ENCODE results near the gene RYR2.
A peak's percentile ranks its signal among the peaks of the same experiment; 100 is the strongest.

Gene RYR2

DNA sequence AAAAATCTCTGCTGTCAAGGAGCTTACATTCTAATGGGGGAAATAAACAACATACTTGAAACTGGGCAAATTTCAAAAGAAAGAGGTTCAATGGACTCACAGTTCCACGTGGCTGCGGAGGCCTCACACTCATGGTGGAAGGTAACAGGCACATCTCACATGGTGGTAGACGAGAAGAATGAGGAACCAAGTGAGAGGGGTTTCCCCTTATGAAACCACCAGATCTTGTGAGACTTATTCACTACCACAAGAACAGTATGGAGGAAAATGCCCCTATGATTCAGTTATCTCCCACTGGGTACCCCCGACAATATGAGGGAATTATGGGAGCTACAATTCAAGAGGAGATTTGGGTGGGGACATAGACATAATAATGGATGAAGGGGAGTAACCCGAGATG lies 622.4 kb downstream of the RYR2 start:
- no peak overlapping the region for H3K4me3 ChIP-seq (ENCODE audit: low read depth, low read length)
- H3K27me3 ChIP-seq (ENCODE audit: insufficient read depth, low read length) = no peaks in the 10 kb centered on the region
- no peak overlapping the region for H3K27ac ChIP-seq (ENCODE audit: low read depth, low read length)
- H4K8ac ChIP-seq (ENCODE audit: low read depth, low read length) = no peak overlapping the region
- H3K4me1 ChIP-seq (ENCODE audit: control insufficient read depth in 1 of 2, insufficient read depth in 2 of 2, low read length in 2 of 2) = no peaks in the 10 kb centered on the region
- no peak overlapping the region for H3K18ac ChIP-seq (ENCODE audit: low read length)
- H3K36me3 ChIP-seq (ENCODE audit: control insufficient read depth in 1 of 2, insufficient read depth in 2 of 2, low read length in 2 of 2) = peaks cover 0 to 2% of the 10 kb centered on the region in 2 experiments
- no peak overlapping the region for H2BK5ac ChIP-seq (ENCODE audit: low read depth, low read length, poor library complexity)
- no peak overlapping the region for H4K12ac ChIP-seq (ENCODE audit: low read depth, low read length)
- no peak overlapping the region for H2BK120ac ChIP-seq (ENCODE audit: insufficient read depth, low read length, poor library complexity)
- H2AK5ac ChIP-seq (ENCODE audit: low read length) = no peak overlapping the region
- H3K23ac ChIP-seq (ENCODE audit: low read length) = no peak overlapping the region
- no peak overlapping the region for H3K14ac ChIP-seq (ENCODE audit: low read length)
- H3K9me3 ChIP-seq (ENCODE audit: insufficient read depth, low read depth, low read length) = no peaks in the 10 kb centered on the region
- DNase-seq = peak in 1 of 2 donors; percentile 6
- H3K79me2 ChIP-seq (ENCODE audit: control insufficient read depth, insufficient read depth, low read length, poor library complexity) = no peaks in the 10 kb centered on the region
- H3K4me2 ChIP-seq (ENCODE audit: low read length) = no peak overlapping the region
- no CpG with 5 or more reads among the region's 5 CpGs for WGBS (ENCODE audit: extremely low coverage, insufficient coverage, insufficient read length)
- H3K4ac ChIP-seq (ENCODE audit: low read depth, low read length) = no peak overlapping the region
- no peak overlapping the region for H2BK12ac ChIP-seq (ENCODE audit: low read length)
- H2AFZ ChIP-seq (ENCODE audit: insufficient read depth, low read length, poor library complexity) = no peak overlapping the region
- no peaks in the 10 kb centered on the region for H3K79me1 ChIP-seq (ENCODE audit: low read length)
- no peak overlapping the region for H3K9ac ChIP-seq (ENCODE audit: low read length)
- H4K91ac ChIP-seq (ENCODE audit: low read depth, low read length) = no peak overlapping the region

DNA sequence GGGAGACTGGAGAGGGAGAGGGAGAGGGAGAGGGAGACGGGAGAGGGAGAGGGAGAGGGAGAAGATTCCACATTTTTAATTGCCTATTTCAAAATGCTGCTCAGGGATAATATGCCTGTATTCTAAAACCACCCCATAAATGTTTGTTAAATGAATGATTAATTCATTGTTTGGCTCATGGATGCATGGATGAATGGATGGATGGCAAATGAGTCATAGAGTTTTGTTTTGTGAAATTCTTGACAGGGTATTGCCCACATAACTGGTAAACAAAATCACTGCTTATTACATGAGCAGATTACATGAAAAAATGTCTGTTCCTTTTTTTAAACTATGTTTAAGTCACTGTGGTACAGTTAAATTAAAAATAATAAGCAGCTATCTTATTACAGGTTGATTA lies 628.3 kb downstream of the RYR2 start:
- Histone ChIP-seq H3K4me1 (ENCODE audit: control insufficient read depth in 1 of 2, insufficient read depth in 2 of 2, low read length in 2 of 2) (no peaks in the 10 kb centered on the region), H2BK120ac (ENCODE audit: insufficient read depth, low read length, poor library complexity) (no peak overlapping the region), H2AK5ac (ENCODE audit: low read length) (no peak overlapping the region), H3K27me3 (ENCODE audit: insufficient read depth, low read length) (no peaks in the 10 kb centered on the region), H3K36me3 (ENCODE audit: control insufficient read depth in 1 of 2, insufficient read depth in 2 of 2, low read length in 2 of 2) (no peaks in the 10 kb centered on the region), H3K23ac (ENCODE audit: low read length) (no peak overlapping the region), H3K14ac (ENCODE audit: low read length) (no peak overlapping the region), H4K91ac (ENCODE audit: low read depth, low read length) (no peak overlapping the region), H3K27ac (ENCODE audit: low read depth, low read length) (no peak overlapping the region), H4K8ac (ENCODE audit: low read depth, low read length) (no peak overlapping the region), H3K18ac (ENCODE audit: low read length) (no peak overlapping the region), H3K79me2 (ENCODE audit: control insufficient read depth, insufficient read depth, low read length, poor library complexity) (no peaks in the 10 kb centered on the region), H2AFZ (ENCODE audit: insufficient read depth, low read length, poor library complexity) (no peak overlapping the region), H3K9me3 (ENCODE audit: insufficient read depth, low read depth, low read length) (no peaks in the 10 kb centered on the region), H3K4me3 (ENCODE audit: low read depth, low read length) (no peak overlapping the region), H3K9ac (ENCODE audit: low read length) (no peak overlapping the region), H3K4ac (ENCODE audit: low read depth, low read length) (no peak overlapping the region), H4K12ac (ENCODE audit: low read depth, low read length) (no peak overlapping the region), H3K4me2 (ENCODE audit: low read length) (no peak overlapping the region), H2BK12ac (ENCODE audit: low read length) (no peak overlapping the region), H3K79me1 (ENCODE audit: low read length) (no peaks in the 10 kb centered on the region), H2BK5ac (ENCODE audit: low read depth, low read length, poor library complexity) (no peak overlapping the region)
- DNase-seq = no peak
- no CpG with 5 or more reads among the region's 1 CpG for WGBS (ENCODE audit: extremely low coverage, insufficient coverage, insufficient read length)

DNA sequence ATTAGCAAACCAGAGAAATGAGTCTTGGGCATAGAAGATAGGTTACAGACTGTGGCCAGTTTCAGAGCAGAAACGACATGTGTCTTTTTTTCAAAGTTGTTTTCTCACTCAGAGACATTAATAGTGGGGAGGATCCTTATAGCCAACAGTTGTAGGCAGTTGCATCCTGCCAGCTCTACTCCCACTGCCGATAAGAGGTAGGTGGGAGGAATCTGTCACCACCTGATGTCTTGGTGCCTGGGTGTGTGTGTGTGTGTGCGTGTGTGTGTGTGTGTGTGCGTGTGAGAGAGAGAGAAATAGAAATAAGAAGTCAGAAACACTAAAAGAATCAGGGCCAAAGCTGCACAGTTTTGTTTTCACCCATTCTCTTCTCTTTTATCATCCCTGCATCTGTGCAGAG lies 629.3 kb downstream of the RYR2 start:
- Histone ChIP-seq H4K91ac (ENCODE audit: low read depth, low read length) (no peak overlapping the region), H3K9me3 (ENCODE audit: insufficient read depth, low read depth, low read length) (no peaks in the 10 kb centered on the region), H2AK5ac (ENCODE audit: low read length) (no peak overlapping the region), H3K4me1 (ENCODE audit: control insufficient read depth in 1 of 2, insufficient read depth in 2 of 2, low read length in 2 of 2) (no peaks in the 10 kb centered on the region), H2BK5ac (ENCODE audit: low read depth, low read length, poor library complexity) (no peak overlapping the region), H2BK12ac (ENCODE audit: low read length) (no peak overlapping the region), H3K79me1 (ENCODE audit: low read length) (no peaks in the 10 kb centered on the region), H3K18ac (ENCODE audit: low read length) (no peak overlapping the region), H3K4ac (ENCODE audit: low read depth, low read length) (no peak overlapping the region), H3K23ac (ENCODE audit: low read length) (no peak overlapping the region), H3K4me2 (ENCODE audit: low read length) (no peak overlapping the region), H3K14ac (ENCODE audit: low read length) (no peak overlapping the region), H4K12ac (ENCODE audit: low read depth, low read length) (no peak overlapping the region), H3K27me3 (ENCODE audit: insufficient read depth, low read length) (no peaks in the 10 kb centered on the region), H3K4me3 (ENCODE audit: low read depth, low read length) (no peak overlapping the region), H2BK120ac (ENCODE audit: insufficient read depth, low read length, poor library complexity) (no peak overlapping the region), H3K36me3 (ENCODE audit: control insufficient read depth in 1 of 2, insufficient read depth in 2 of 2, low read length in 2 of 2) (no peaks in the 10 kb centered on the region), H3K79me2 (ENCODE audit: control insufficient read depth, insufficient read depth, low read length, poor library complexity) (no peaks in the 10 kb centered on the region), H4K8ac (ENCODE audit: low read depth, low read length) (no peak overlapping the region), H2AFZ (ENCODE audit: insufficient read depth, low read length, poor library complexity) (no peak overlapping the region), H3K9ac (ENCODE audit: low read length) (no peak overlapping the region), H3K27ac (ENCODE audit: low read depth, low read length) (no peak overlapping the region)
- WGBS (ENCODE audit: extremely low coverage, insufficient coverage, insufficient read length) = no CpG with 5 or more reads among the region's 4 CpGs
- no peak for DNase-seq

DNA sequence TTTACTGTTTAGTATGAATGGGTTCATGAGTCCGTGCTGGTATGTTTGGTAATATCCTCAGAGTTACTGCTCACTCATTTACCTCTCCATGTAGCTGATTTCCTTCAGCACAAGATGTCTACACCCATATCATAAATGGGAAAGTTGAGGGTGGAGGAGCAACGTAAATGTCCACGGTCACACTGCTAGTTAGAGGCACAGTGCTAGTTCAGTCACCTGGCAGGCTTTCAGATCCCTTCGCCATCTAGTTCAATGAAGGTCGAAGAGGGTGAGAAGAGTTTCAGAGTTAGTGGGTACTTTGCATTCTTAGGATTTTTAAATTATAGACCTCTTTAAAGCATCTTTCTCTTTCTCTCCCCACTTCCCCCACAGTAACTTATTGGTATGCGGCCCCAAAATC lies 630.0 kb downstream of the RYR2 start:
- Histone ChIP-seq H3K4ac (ENCODE audit: low read depth, low read length) (no peak overlapping the region), H3K23ac (ENCODE audit: low read length) (no peak overlapping the region), H3K27ac (ENCODE audit: low read depth, low read length) (no peak overlapping the region), H2AFZ (ENCODE audit: insufficient read depth, low read length, poor library complexity) (no peak overlapping the region), H3K27me3 (ENCODE audit: insufficient read depth, low read length) (no peaks in the 10 kb centered on the region), H3K4me1 (ENCODE audit: control insufficient read depth in 1 of 2, insufficient read depth in 2 of 2, low read length in 2 of 2) (no peaks in the 10 kb centered on the region), H3K4me2 (ENCODE audit: low read length) (no peak overlapping the region), H3K36me3 (ENCODE audit: control insufficient read depth in 1 of 2, insufficient read depth in 2 of 2, low read length in 2 of 2) (no peaks in the 10 kb centered on the region), H3K9ac (ENCODE audit: low read length) (no peak overlapping the region), H3K79me1 (ENCODE audit: low read length) (no peaks in the 10 kb centered on the region), H3K4me3 (ENCODE audit: low read depth, low read length) (no peak overlapping the region), H3K9me3 (ENCODE audit: insufficient read depth, low read depth, low read length) (no peaks in the 10 kb centered on the region), H3K18ac (ENCODE audit: low read length) (no peak overlapping the region), H3K14ac (ENCODE audit: low read length) (no peak overlapping the region), H2BK5ac (ENCODE audit: low read depth, low read length, poor library complexity) (no peak overlapping the region), H4K12ac (ENCODE audit: low read depth, low read length) (no peak overlapping the region), H2AK5ac (ENCODE audit: low read length) (no peak overlapping the region), H4K91ac (ENCODE audit: low read depth, low read length) (no peak overlapping the region), H4K8ac (ENCODE audit: low read depth, low read length) (no peak overlapping the region), H2BK120ac (ENCODE audit: insufficient read depth, low read length, poor library complexity) (no peak overlapping the region), H3K79me2 (ENCODE audit: control insufficient read depth, insufficient read depth, low read length, poor library complexity) (no peaks in the 10 kb centered on the region), H2BK12ac (ENCODE audit: low read length) (no peak overlapping the region)
- no CpG with 5 or more reads among the region's 6 CpGs for WGBS (ENCODE audit: extremely low coverage, insufficient coverage, insufficient read length)
- DNase-seq = no peak
